CD8-positive, alpha-beta memory T cell (primary cell): ENCODE measurements around the gene RHOU. TPM values are rescaled to one million over a fixed set of nuclear protein-coding genes. Genes with fewer than 3 reads are reported as not detected.

ENCODE experiments used
- CTCF ChIA-PET: fragments of 350-600 bp; sonication (Branson Sonifier 250); formaldehyde crosslinking; loops from one replicate; lab custom pipeline; 2021; ENCODE audit warnings: antibody characterized with exemption; lab: Charles Lee
- POLR2A ChIA-PET: fragments of 350-600 bp; sonication (Branson Sonifier 250); formaldehyde crosslinking; loops from one replicate; lab custom pipeline; 2021; ENCODE audit warnings: antibody characterized with exemption; lab: Charles Lee
- DNase-seq, 5 donors: peaks; one replicate each; pipeline versions ENCODE4 v3.0.0 to v3.0.0-alpha.2; 2020 to 2022; ENCODE audit warnings: mixed read lengths in 1 of 5
- H3K27ac ChIP-seq: one replicate; pipeline ENCODE4 v1.7.0; 2013; ENCODE audit warnings: low read depth, mild to moderate bottlenecking, low read length, moderate library complexity
- H3K27me3 ChIP-seq: 2 replicates; pipeline ENCODE4 v1.7.0; 2013; ENCODE audit warnings: low read length, mild to moderate bottlenecking; ENCODE audit not compliant: insufficient read depth, poor library complexity, severe bottlenecking
- H3K36me3 ChIP-seq: 2 replicates; pipeline ENCODE4 v1.7.0; 2013; ENCODE audit warnings: mild to moderate bottlenecking, low read length, moderate library complexity; ENCODE audit not compliant: insufficient read depth
- H3K4me1 ChIP-seq: 2 replicates; pipeline ENCODE4 v1.7.0; 2013; ENCODE audit warnings: mild to moderate bottlenecking, low read length, moderate library complexity; ENCODE audit not compliant: insufficient read depth
- H3K4me3 ChIP-seq: 2 replicates; pipeline ENCODE4 v1.7.0; 2013; ENCODE audit warnings: mild to moderate bottlenecking, low read length
- H3K9me3 ChIP-seq: 2 replicates; pipeline ENCODE4 v1.7.0; 2013; ENCODE audit warnings: mild to moderate bottlenecking, low read length
- H3K27ac Mint-ChIP-seq, 8 donors: one replicate each; pipeline ENCODE4 v1.8.0; 2020 to 2021; ENCODE audit warnings: mixed read lengths in 8 of 8, mild to moderate bottlenecking in 6 of 8, inconsistent platforms in 3 of 8, moderate library complexity in 3 of 8
- H3K27me3 Mint-ChIP-seq, 2 donors: one replicate each; pipeline ENCODE4 v1.8.0; 2020 to 2021; ENCODE audit warnings: mixed read lengths in 2 of 2, mild to moderate bottlenecking in 1 of 2, moderate library complexity in 1 of 2
- H3K36me3 Mint-ChIP-seq, 3 donors: one replicate each; pipeline ENCODE4 v1.8.0; 2020 to 2021; ENCODE audit warnings: mixed read lengths in 3 of 3, inconsistent platforms in 1 of 3, mild to moderate bottlenecking in 1 of 3
- H3K4me1 Mint-ChIP-seq, 3 donors: one replicate each; pipeline ENCODE4 v1.8.0; 2020 to 2021; ENCODE audit warnings: mixed read lengths in 3 of 3, inconsistent platforms in 1 of 3, mild to moderate bottlenecking in 1 of 3
- H3K4me3 Mint-ChIP-seq, 7 donors: one replicate each; pipeline ENCODE4 v1.8.0; 2020 to 2021; ENCODE audit warnings: mixed read lengths in 7 of 7, mild to moderate bottlenecking in 6 of 7, moderate library complexity in 4 of 7, inconsistent platforms in 2 of 7
- H3K9me3 Mint-ChIP-seq, 5 donors: one replicate each; pipeline ENCODE4 v1.8.0; 2020 to 2022; ENCODE audit warnings: mixed read lengths in 5 of 5, mild to moderate bottlenecking in 3 of 5, moderate library complexity in 2 of 5, inconsistent platforms in 1 of 5
- polyA plus RNA-seq: library from polyadenylated mRNA; unstranded; fragments of 300-500 nt; fragmentation: Illumina TruSeq; gene quantifications from one replicate; pipeline ENCODE4 v1.2.3, GENCODE V29; 2021
- total RNA-seq, 2 experiments: library from RNA; stranded (reverse); gene quantifications; one replicate each; pipeline ENCODE4 v1.2.3, GENCODE V29; 2021

RHOU gene
- total and polyA plus RNA-seq, 3 experiments from 2014 or later, result 0.64 to 2.3 (median 0.88) TPM

GRCh38 chr1:228793032-228793431, 57.8 kb downstream of the RHOU start:
- Mint-ChIP-seq H3K27ac (no peak overlapping the region), H3K36me3 (peaks cover 0 to 10% (median 4%) of the 10 kb centered on the region in 3 donors), H3K27me3 (no peaks in the 10 kb centered on the region), H3K4me1 (peaks cover 20 to 31% (median 26%) of the 10 kb centered on the region in 3 donors), H3K4me3 (no peak overlapping the region), H3K9me3 (peaks cover 0 to 10% (median 4%) of the 10 kb centered on the region in 5 donors)
- DNase-seq, result peak in 3 of 5 donors; percentile 13 to 35 (median 29)
- ChIA-PET POLR2A (no interaction called here), CTCF (interaction anchor here (1.1 kb wide), 1 partner anchor 58 kb away, joined by 5 read pairs; the partner anchor contains the start of gene RHOU)
- Histone ChIP-seq H3K4me3 (peak overlapping the region; percentile 14), H3K27ac (no peak overlapping the region), H3K9me3 (no peaks in the 10 kb centered on the region), H3K27me3 (no peaks in the 10 kb centered on the region), H3K4me1 (peaks cover 58% of the 10 kb centered on the region), H3K36me3 (no peaks in the 10 kb centered on the region)

- H3K4me1 Mint-ChIP-seq, result peaks cover 20 to 30% (median 26%) of the 10 kb centered on the region in 3 donors
- DNase-seq, result peak in 2 of 5 donors; percentile 19 to 40
- no peaks in the 10 kb centered on the region for H3K36me3 ChIP-seq
- peaks cover 0 to 14% (median 0%) of the 10 kb centered on the region in 3 donors for H3K36me3 Mint-ChIP-seq
- no peak overlapping the region for H3K27ac Mint-ChIP-seq
- POLR2A ChIA-PET, result no interaction called here
- peaks cover 58% of the 10 kb centered on the region for H3K4me1 ChIP-seq
- CTCF ChIA-PET, result interaction anchor here (0.7 kb wide), 1 partner anchor 9 kb away, joined by 3 read pairs; no protein-coding TSS in a partner anchor
- no peak overlapping the region for H3K4me3 Mint-ChIP-seq
- H3K27me3 ChIP-seq, result no peaks in the 10 kb centered on the region
- H3K4me3 ChIP-seq, result peak overlapping the region; percentile 43
- H3K27me3 Mint-ChIP-seq, result no peaks in the 10 kb centered on the region
- H3K27ac ChIP-seq, result no peak overlapping the region
- H3K9me3 Mint-ChIP-seq, result peaks cover 0 to 14% (median 6%) of the 10 kb centered on the region in 5 donors
- H3K9me3 ChIP-seq, result no peaks in the 10 kb centered on the region
Observed at GRCh38 chr1:228794173-228794572, 58.9 kb downstream of the RHOU start.

- Histone ChIP-seq H3K4me3 (peak overlapping the region; percentile 43), H3K36me3 (no peaks in the 10 kb centered on the region), H3K27ac (no peak overlapping the region), H3K4me1 (peaks cover 58% of the 10 kb centered on the region), H3K9me3 (no peaks in the 10 kb centered on the region), H3K27me3 (no peaks in the 10 kb centered on the region)
- POLR2A ChIA-PET, result no interaction called here
- DNase-seq, result no peak
- no peak overlapping the region for H3K27ac Mint-ChIP-seq
- peaks cover 0 to 14% (median 7%) of the 10 kb centered on the region in 5 donors for H3K9me3 Mint-ChIP-seq
- H3K4me3 Mint-ChIP-seq, result no peak overlapping the region
- peaks cover 18 to 29% (median 26%) of the 10 kb centered on the region in 3 donors for H3K4me1 Mint-ChIP-seq
- no peaks in the 10 kb centered on the region for H3K27me3 Mint-ChIP-seq
- CTCF ChIA-PET, result interaction anchor here (2.1 kb wide), 1 partner anchor 10 kb away, joined by 5 read pairs; no protein-coding TSS in a partner anchor
- H3K36me3 Mint-ChIP-seq, result peaks cover 0 to 18% (median 0%) of the 10 kb centered on the region in 3 donors
Observed at GRCh38 chr1:228794810-228795209, 59.5 kb downstream of the RHOU start.

- no peak for DNase-seq
- Histone ChIP-seq H3K9me3 (no peaks in the 10 kb centered on the region), H3K27ac (no peak overlapping the region), H3K4me1 (peaks cover 51% of the 10 kb centered on the region), H3K36me3 (no peaks in the 10 kb centered on the region), H3K27me3 (no peaks in the 10 kb centered on the region), H3K4me3 (no peak overlapping the region)
- peaks cover 10 to 22% (median 21%) of the 10 kb centered on the region in 3 donors for H3K4me1 Mint-ChIP-seq
- ChIA-PET CTCF (interaction anchor here (2.1 kb wide), 1 partner anchor 9 kb away, joined by 5 read pairs; no protein-coding TSS in a partner anchor), POLR2A (no interaction called here)
- no peaks in the 10 kb centered on the region for H3K27me3 Mint-ChIP-seq
- H3K27ac Mint-ChIP-seq, result peak overlapping the region in 5 of 8 donors; percentile 31 to 72 (median 44)
- peak overlapping the region in 1 of 7 donors; percentile 33 for H3K4me3 Mint-ChIP-seq
- peaks cover 0 to 18% (median 0%) of the 10 kb centered on the region in 3 donors for H3K36me3 Mint-ChIP-seq
- peaks cover 0 to 14% (median 7%) of the 10 kb centered on the region in 5 donors for H3K9me3 Mint-ChIP-seq
Observed at GRCh38 chr1:228795596-228795995, 60.3 kb downstream of the RHOU start.

Other genes starting within 250 kb of the RHOU start
- 100 to 1,000 TPM; 128 to 129 TPM for gene RNF187, start 248.1 kb upstream of the RHOU start, total RNA-seq
- gene RNF187, start 248.1 kb upstream of the RHOU start, polyA plus RNA-seq, result 56.7 TPM